NCI-H1436 (cell line): ENCODE data around the gene LETMD1.
A peak's percentile ranks its signal among the peaks of the same experiment; 100 is the strongest.
"Not testable (repeated sequence)": the region's sequence is repeated elsewhere in the genome, so short reads cannot be mapped to it uniquely, and the experiment has no call there.

Experiments
- DNase-seq: peaks from one replicate; lab custom pipeline; 2025; lab: John Stamatoyannopoulos, UW

Gene LETMD1

GRCh38 chr12:51077930-51078329, 29.8 kb downstream of the LETMD1 start:
- no peak for DNase-seq

GRCh38 chr12:51078346-51078745, 30.2 kb downstream of the LETMD1 start:
- not testable (repeated sequence) for DNase-seq

GRCh38 chr12:51078866-51079265, 30.7 kb downstream of the LETMD1 start:
- DNase-seq: not testable (repeated sequence)

GRCh38 chr12:51080136-51080535, 32.0 kb downstream of the LETMD1 start:
- DNase-seq: no peak

- no peak for DNase-seq
Observed at GRCh38 chr12:51081421-51081820, 33.3 kb downstream of the LETMD1 start.

- DNase-seq: no peak
Observed at GRCh38 chr12:51082561-51083125, 34.5 kb downstream of the LETMD1 start.

GRCh38 chr12:51083126-51083833, 35.2 kb downstream of the LETMD1 start, which contains the start of gene CSRNP2:
CSRNP2 (minus strand) TSS chr12:51083596; CDS start chr12:51076561, 7,035 bp downstream.
- peak; percentile 91 for DNase-seq

GRCh38 chr12:51085757-51086156, 37.6 kb downstream of the LETMD1 start:
- no peak for DNase-seq

GRCh38 chr12:51086933-51087332, 38.8 kb downstream of the LETMD1 start:
- no peak for DNase-seq

- no peak for DNase-seq
Observed at GRCh38 chr12:51087818-51088217, 39.7 kb downstream of the LETMD1 start.

GRCh38 chr12:51090705-51091229, 42.6 kb downstream of the LETMD1 start:
- DNase-seq: no peak

- DNase-seq: no peak
Observed at GRCh38 chr12:51098611-51099010, 50.5 kb downstream of the LETMD1 start.

GRCh38 chr12:51103977-51104376, 55.9 kb downstream of the LETMD1 start:
- no peak for DNase-seq

- no peak for DNase-seq
Observed at GRCh38 chr12:51108136-51108535, 60.0 kb downstream of the LETMD1 start.
